IMR-90 (cell line): Measurements from ENCODE around the gene SERPING1. TPM values are rescaled to one million over a fixed set of nuclear protein-coding genes. Genes with fewer than 3 reads are reported as not detected.

Experiments
- ATAC-seq: fragments of 200-7000 bp; cut with Tn5 transposase; 2 replicates; pipeline ENCODE4 v1.9.1; 2020; ENCODE audit warnings: low read depth, mild to moderate bottlenecking, moderate library complexity
- BruUV-seq: library from RNA; stranded (reverse); fragments of 400-500 nt; replicated peaks from 2 replicates; lab custom pipeline; 2021; lab: Mats Ljungman, UMichigan
- CTCF ChIA-PET: fragments of 300-600 bp; formaldehyde crosslinking; extraction: SDS; loops from one replicate; lab custom pipeline; 2021; ENCODE audit warnings: antibody characterized with exemption; lab: Yijun Ruan, JAX
- POLR2A ChIA-PET: fragments of 300-600 bp; sonication (Branson Sonifier 250); formaldehyde crosslinking; loops from one replicate; lab custom pipeline; 2022; ENCODE audit warnings: antibody characterized with exemption; ENCODE audit not compliant: unreplicated experiment; lab: Charles Lee
- DNase-seq: peaks from one replicate; pipeline ENCODE4 v3.0.0; 2013
- H2AFZ ChIP-seq: replicated peaks from 2 replicates; pipeline ENCODE3; 2013; ENCODE audit warnings: low read length, mild to moderate bottlenecking; ENCODE audit not compliant: poor library complexity
- H2AK5ac ChIP-seq: 2 replicates; pipeline ENCODE4 v1.6.1; 2013; ENCODE audit warnings: low read depth, low read length, inconsistent platforms
- H2AK9ac ChIP-seq: replicated peaks from 2 replicates; pipeline ENCODE3; 2013; ENCODE audit warnings: mild to moderate bottlenecking, low read depth, low read length, moderate library complexity; ENCODE audit not compliant: poor library complexity
- H2BK120ac ChIP-seq: 2 replicates; pipeline ENCODE4 v1.6.1; 2013; ENCODE audit warnings: low read depth, low read length, inconsistent platforms
- H2BK15ac ChIP-seq: 3 replicates; pipeline ENCODE4 v1.6.1; 2013; ENCODE audit warnings: low read depth, low read length, inconsistent platforms
- H2BK20ac ChIP-seq: 2 replicates; pipeline ENCODE4 v1.6.1; 2013; ENCODE audit warnings: low read depth, mild to moderate bottlenecking, inconsistent platforms, low read length, moderate library complexity
- H2BK5ac ChIP-seq: 2 replicates; pipeline ENCODE4 v1.6.1; 2013; ENCODE audit warnings: mild to moderate bottlenecking, low read depth, low read length, inconsistent platforms; ENCODE audit not compliant: poor library complexity, severe bottlenecking
- H3K14ac ChIP-seq: replicated peaks from 2 replicates; pipeline ENCODE4 v1.6.1; 2013; ENCODE audit warnings: low read depth, low read length, inconsistent platforms
- H3K18ac ChIP-seq: 2 replicates; pipeline ENCODE4 v1.6.1; 2013; ENCODE audit warnings: low read depth, low read length, control low read depth
- H3K23ac ChIP-seq: 2 replicates; pipeline ENCODE4 v1.6.1; 2013; ENCODE audit warnings: low read depth, low read length, inconsistent platforms
- H3K27ac ChIP-seq: 2 replicates; pipeline ENCODE4 v1.5.1; 2013; ENCODE audit warnings: mild to moderate bottlenecking, control low read depth, low read length; ENCODE audit not compliant: insufficient read depth
- H3K27me3 ChIP-seq: 2 replicates; pipeline ENCODE4 v1.6.1; 2013; ENCODE audit warnings: low read length; ENCODE audit not compliant: control insufficient read depth, insufficient read depth
- H3K36me3 ChIP-seq: 2 replicates; pipeline ENCODE4 v1.6.1; 2013; ENCODE audit warnings: low read length, mixed read lengths; ENCODE audit not compliant: control insufficient read depth, insufficient read depth
- H3K4ac ChIP-seq: 2 replicates; pipeline ENCODE4 v1.6.1; 2013; ENCODE audit warnings: low read depth, low read length, inconsistent platforms
- H3K4me1 ChIP-seq: 2 replicates; pipeline ENCODE4 v1.6.1; 2013; ENCODE audit warnings: low read length, mixed read lengths; ENCODE audit not compliant: control insufficient read depth, insufficient read depth
- H3K4me2 ChIP-seq: 2 replicates; pipeline ENCODE4 v1.6.1; 2013; ENCODE audit warnings: low read depth, mild to moderate bottlenecking, control low read depth, low read length, moderate library complexity
- H3K4me3 ChIP-seq: 2 replicates; pipeline ENCODE4 v1.5.1; 2013; ENCODE audit warnings: low read depth, mild to moderate bottlenecking, control low read depth, low read length, moderate library complexity; ENCODE audit not compliant: insufficient read depth
- H3K56ac ChIP-seq: 2 replicates; pipeline ENCODE4 v1.6.1; 2013; ENCODE audit warnings: low read length, inconsistent platforms; ENCODE audit not compliant: insufficient read depth; ENCODE audit errors: extremely low read depth
- H3K79me1 ChIP-seq, 2 experiments: 2 replicates each; pipeline ENCODE4 v1.6.1; 2013; ENCODE audit warnings: low read length in 2 of 2, inconsistent platforms in 1 of 2, low read depth in 1 of 2
- H3K9ac ChIP-seq: 2 replicates; pipeline ENCODE4 v1.6.1; 2013; ENCODE audit warnings: low read depth, low read length, control low read depth
- H3K9me1 ChIP-seq: 2 replicates; pipeline ENCODE4 v1.6.1; 2013; ENCODE audit warnings: low read length, inconsistent platforms; ENCODE audit not compliant: insufficient read depth
- H3K9me3 ChIP-seq: 2 replicates; pipeline ENCODE4 v1.6.1; 2013; ENCODE audit warnings: low read length; ENCODE audit not compliant: control insufficient read depth, insufficient read depth
- H4K20me1 ChIP-seq: 2 replicates; pipeline ENCODE4 v1.6.1; 2013; ENCODE audit warnings: low read length, inconsistent platforms; ENCODE audit not compliant: insufficient read depth
- H4K5ac ChIP-seq: 2 replicates; pipeline ENCODE4 v1.6.1; 2013; ENCODE audit warnings: mild to moderate bottlenecking, low read depth, low read length, control low read depth
- H4K8ac ChIP-seq, 2 experiments: 2 replicates each; pipeline ENCODE4 v1.6.1; 2013; ENCODE audit warnings: low read depth in 2 of 2, low read length in 2 of 2, control low read depth in 1 of 2, inconsistent platforms in 1 of 2
- H4K91ac ChIP-seq: 2 replicates; pipeline ENCODE4 v1.6.1; 2013; ENCODE audit warnings: low read depth, low read length, inconsistent platforms; ENCODE audit not compliant: insufficient read depth
- BHLHE40 ChIP-seq: fragments of 150-350 bp; IDR thresholded peaks from 2 replicates; pipeline ENCODE4 v1.6.1; 2016; ENCODE audit warnings: mild to moderate bottlenecking, low read depth, low read length
- CEBPB ChIP-seq: IDR thresholded peaks from 2 replicates; pipeline ENCODE4 v1.6.1; 2012; ENCODE audit warnings: low read depth, low read length, improper control_type of control experiment
- CHD1 ChIP-seq: IDR thresholded peaks from 2 replicates; pipeline ENCODE4 v1.6.1; 2012; ENCODE audit warnings: low read depth, low read length, improper control_type of control experiment
- CTCF ChIP-seq: conservative IDR thresholded peaks from 2 replicates; pipeline ENCODE4 v1.5.1; 2012; ENCODE audit warnings: mild to moderate bottlenecking, low read depth, low read length, improper control_type of control experiment
- ELK1 ChIP-seq: fragments of 150-350 bp; IDR thresholded peaks from 2 replicates; pipeline ENCODE4 v1.6.1; 2016; ENCODE audit warnings: low read depth, mild to moderate bottlenecking, low read length, moderate library complexity, borderline replicate concordance
- FOS ChIP-seq: fragments of 150-350 bp; IDR thresholded peaks from 2 replicates; pipeline ENCODE4 v1.6.1; 2016; ENCODE audit warnings: low read depth, low read length
- MAFK ChIP-seq: IDR thresholded peaks from 2 replicates; pipeline ENCODE4 v1.6.1; 2012; ENCODE audit warnings: low read depth, low read length, improper control_type of control experiment
- MAZ ChIP-seq: IDR thresholded peaks from 2 replicates; pipeline ENCODE4 v1.6.1; 2012; ENCODE audit warnings: low read depth, mild to moderate bottlenecking, low read length, improper control_type of control experiment, moderate library complexity, borderline replicate concordance
- MXI1 ChIP-seq: IDR thresholded peaks from 2 replicates; pipeline ENCODE4 v1.6.1; 2012; ENCODE audit warnings: low read depth, mild to moderate bottlenecking, low read length, moderate library complexity, borderline replicate concordance
- NFE2L2 ChIP-seq: fragments of 150-350 bp; IDR thresholded peaks from 2 replicates; pipeline ENCODE4 v1.6.1; 2016; ENCODE audit warnings: low read depth, mild to moderate bottlenecking, low read length
- POLR2A ChIP-seq: IDR thresholded peaks from 2 replicates; pipeline ENCODE4 v1.6.1; 2012; ENCODE audit warnings: mild to moderate bottlenecking, low read depth, low read length
- RAD21 ChIP-seq: IDR thresholded peaks from 2 replicates; pipeline ENCODE4 v1.6.1; 2012; ENCODE audit warnings: low read length, improper control_type of control experiment
- RCOR1 ChIP-seq: IDR thresholded peaks from 2 replicates; pipeline ENCODE4 v1.6.1; 2012; ENCODE audit warnings: mild to moderate bottlenecking, low read length, improper control_type of control experiment; ENCODE audit not compliant: insufficient replicate concordance
- RFX5 ChIP-seq: IDR thresholded peaks from 2 replicates; pipeline ENCODE4 v1.8.0; 2012; ENCODE audit warnings: low read depth, mild to moderate bottlenecking, low read length, moderate library complexity
- SMC3 ChIP-seq: fragments of 150-350 bp; IDR thresholded peaks from 2 replicates; pipeline ENCODE4 v1.6.1; 2016; ENCODE audit warnings: low read depth, mild to moderate bottlenecking, antibody characterized with exemption, low read length, moderate library complexity
- USF2 ChIP-seq: fragments of 150-350 bp; IDR thresholded peaks from 2 replicates; pipeline ENCODE4 v1.6.1; 2017; ENCODE audit warnings: mild to moderate bottlenecking, antibody characterized with exemption, low read length, low read depth
- WGBS, 2 experiments: methylation state at CpG; one replicate each; pipeline versions ENCODE4 v1.1.5 to v1.1.7; 2013; ENCODE audit warnings: missing lambda C conversion rate in 2 of 2; ENCODE audit not compliant: insufficient read length in 1 of 2; ENCODE audit errors: extremely low coverage in 2 of 2; 5-methylcytosine and 5-hydroxymethylcytosine counted together
- dilution Hi-C: fragments of 300-500 bp; cut with HindIII; formaldehyde crosslinking; loops from one replicate; pipeline ENCODE4 v1.14.3; 2018; ENCODE audit warnings: low sequenced_read_pairs; ENCODE audit not compliant: unreplicated experiment
- in situ Hi-C: fragments of 300-500 bp; cut with MboI; formaldehyde crosslinking; loops from 3 replicates; pipeline ENCODE4 v1.14.3; 2019; ENCODE audit warnings: low sequenced_read_pairs, inconsistent platforms, mixed read lengths
- intact Hi-C: fragments of 100-400 bp; cut with micrococcal nuclease; formaldehyde crosslinking; loops from 2 replicates; pipeline ENCODE4 v1.10.0; 2022
- polyA plus RNA-seq, 3 experiments: library from polyadenylated mRNA; depleted of rRNA; stranded (reverse); fragments of >200 nt; gene quantifications; 2 replicates each; pipeline ENCODE4 v1.2.3, GENCODE V29; 2012; ENCODE audit warnings: low replicate concordance in 1 of 3
- total RNA-seq: library from RNA; depleted of rRNA; stranded (reverse); fragments of >200 nt; gene quantifications from 2 replicates; pipeline ENCODE4 v1.2.3, GENCODE V29; 2012

SERPING1 gene
- total and polyA plus RNA-seq, 2 of the 4 experiments (the other 2 are of a cell fraction) = 2.0 to 30.7 TPM

GRCh38 chr11:57647372-57647771 is 49.9 kb downstream of the SERPING1 start:
- Histone ChIP-seq H3K4ac (no peak overlapping the region), H4K8ac (no peak overlapping the region), H4K91ac (no peak overlapping the region), H3K27ac (no peak overlapping the region), H3K4me1 (peaks cover 26% of the 10 kb centered on the region), H3K9ac (no peak overlapping the region), H3K4me2 (peak overlapping the region; percentile 28; the same call in 1 of the 2 replicates), H3K9me3 (no peaks in the 10 kb centered on the region), H3K79me1 (peaks cover 8 to 43% of the 10 kb centered on the region in 2 experiments), H3K4me3 (no peak overlapping the region), H3K23ac (peak overlapping the region; percentile 21; the same call in 1 of the 2 replicates), H2BK5ac (no peak overlapping the region), H3K56ac (no peak overlapping the region), H4K20me1 (peaks cover 61% of the 10 kb centered on the region), H2AFZ (peak overlapping the region; percentile 1), H3K36me3 (peaks cover 4% of the 10 kb centered on the region; the same call in 1 of the 2 replicates), H3K14ac (0 out of 2 replicates have a peak overlapping the region, but pooled peaks have one; percentile 41), H2AK5ac (no peak overlapping the region), H3K27me3 (no peaks in the 10 kb centered on the region), H2AK9ac (peak overlapping the region; percentile 67), H3K9me1 (peaks cover 11% of the 10 kb centered on the region; the same call in 1 of the 2 replicates), H2BK20ac (no peak overlapping the region), H2BK15ac (no peak overlapping the region), H4K5ac (no peak overlapping the region), H2BK120ac (no peak overlapping the region), H3K18ac (no peak overlapping the region)
- ChIA-PET POLR2A (no interaction called here), CTCF (interaction anchor here (1.6 kb wide), 1 partner anchor 80 kb away, joined by 6 read pairs; the partner anchor contains the start of gene UBE2L6)
- BruUV-seq = no TSS peak
- 0% methylated on average over 1 of the region's 10 CpGs; no CpG with 5 or more reads in 1 of the 2 experiments for WGBS, 2 experiments
- DNase-seq (no peak), ATAC-seq (no peak)
- in situ Hi-C loops (loop anchor here (10.0 kb wide), 2 partner anchors 153 to 193 kb away; no protein-coding TSS in a partner anchor), intact Hi-C loops (loop anchor here (5.0 kb wide), 1 partner anchor 875 kb away; no protein-coding TSS in a partner anchor), dilution Hi-C loops (no loop called here)
- TF ChIP-seq CEBPB (no peak), POLR2A (no peak), RAD21 (no peak), NFE2L2 (no peak), MAFK (no peak), CHD1 (no peak), MXI1 (no peak), USF2 (no peak), BHLHE40 (no peak), RCOR1 (no peak), MAZ (no peak), RFX5 (no peak), FOS (no peak), SMC3 (no peak), ELK1 (no peak), CTCF (no peak)
